Stomach (tissue), 9 donors: ENCODE data around the gene TRIM2. TPM values are rescaled to one million over a fixed set of nuclear protein-coding genes. Genes with fewer than 3 reads are reported as not detected.

ENCODE experiments used
- DNase-seq, 2 donors: peaks; one replicate each; pipeline versions ENCODE4 v3.0.0 to v3.0.0-alpha.2; 2013 to 2019
- H3K27ac ChIP-seq, 5 donors: fragments of 200-600 bp in 4 of 5; sonication (generic) in 4 of 5; one replicate each; pipeline ENCODE4 v1.5.1; 2013 to 2019; ENCODE audit warnings: mild to moderate bottlenecking in 1 of 5, moderate library complexity in 1 of 5
- H3K27me3 ChIP-seq, 3 donors: fragments of 200-600 bp; sonication (generic); one replicate each; pipeline ENCODE4 v1.5.1; 2017 to 2019; ENCODE audit warnings: mixed run types in 1 of 3
- H3K36me3 ChIP-seq, 4 donors: fragments of 200-600 bp; sonication (generic); 1 replicate in 3 of 4; 2 replicates in 1 of 4; pipeline ENCODE4 v1.5.1; 2016 to 2019
- H3K4me1 ChIP-seq, 4 donors: fragments of 200-600 bp; sonication (generic); one replicate each; pipeline ENCODE4 v1.5.1; 2016 to 2019
- H3K4me3 ChIP-seq, 4 donors: fragments of 200-600 bp; sonication (generic) in 3 of 4; one replicate each; pipeline ENCODE4 v1.5.1; 2016 to 2019; ENCODE audit warnings: mild to moderate bottlenecking in 1 of 4
- H3K9me3 ChIP-seq, 4 donors: fragments of 200-600 bp; sonication (generic); one replicate each; pipeline ENCODE4 v1.5.1; 2016 to 2019
- EP300 ChIP-seq: sonication (generic); formaldehyde crosslinking; IDR thresholded peaks from one replicate; pipeline ENCODE4 v1.6.1; 2017; ENCODE audit warnings: antibody characterized with exemption
- POLR2A ChIP-seq, 4 donors: fragments of 450-650 bp; IDR thresholded peaks; one replicate each; pipeline ENCODE4 v1.6.1; 2016; ENCODE audit warnings: antibody characterized with exemption in 4 of 4, control low read depth in 2 of 4, mild to moderate bottlenecking in 1 of 4, moderate library complexity in 1 of 4
- POLR2AphosphoS5 ChIP-seq, 3 donors: sonication (generic); formaldehyde crosslinking; IDR thresholded peaks; one replicate each; pipeline ENCODE4 v1.6.1; 2016; ENCODE audit warnings: antibody characterized with exemption in 3 of 3
- WGBS, 5 donors: extraction: QIAGEN DNeasy Blood & Tissue Kit in 3 of 5; methylation state at CpG; one replicate each; pipeline versions ENCODE4 v1.1.5 to v1.1.7; 2013 to 2018; 5-methylcytosine and 5-hydroxymethylcytosine counted together
- intact Hi-C: fragments of 100-400 bp; cut with DNase I; formaldehyde crosslinking; loops from one replicate; pipeline ENCODE4 v1.15.1; 2023; ENCODE audit warnings: low total_unique reads
- polyA plus RNA-seq, 3 donors: library from polyadenylated mRNA; stranded (reverse); fragments of 200-250 nt; gene quantifications; one replicate each; pipeline ENCODE4 v1.2.3, GENCODE V29; 2013
- total RNA-seq, 5 donors: library from RNA; depleted of rRNA; stranded (reverse); fragments of >200 nt; gene quantifications; one replicate each; pipeline versions ENCODE4 v1.1.0 to v1.2.3, GENCODE V29; 2014 to 2016
- TF ChIP-seq, protein P1 (sequence below), 7 experiments: fragments of 450-650 bp in 4 of 7; fragments of 200-600 bp in 3 of 7; sonication (generic) in 3 of 7; IDR thresholded peaks; one replicate each; pipeline ENCODE4 v1.5.1; 2016 to 2019; ENCODE audit warnings: antibody characterized with exemption in 7 of 7, control low read depth in 2 of 7, mild to moderate bottlenecking in 1 of 7
- donor health status: healthy with polysubstance abuse.
- donor health status: Bipolar disorder and iron deficiency.
- donor health status: healthy.

TRIM2 gene
- total and polyA plus RNA-seq, 8 donors: 11.2 to 327 (median 53.8) TPM

DNA sequence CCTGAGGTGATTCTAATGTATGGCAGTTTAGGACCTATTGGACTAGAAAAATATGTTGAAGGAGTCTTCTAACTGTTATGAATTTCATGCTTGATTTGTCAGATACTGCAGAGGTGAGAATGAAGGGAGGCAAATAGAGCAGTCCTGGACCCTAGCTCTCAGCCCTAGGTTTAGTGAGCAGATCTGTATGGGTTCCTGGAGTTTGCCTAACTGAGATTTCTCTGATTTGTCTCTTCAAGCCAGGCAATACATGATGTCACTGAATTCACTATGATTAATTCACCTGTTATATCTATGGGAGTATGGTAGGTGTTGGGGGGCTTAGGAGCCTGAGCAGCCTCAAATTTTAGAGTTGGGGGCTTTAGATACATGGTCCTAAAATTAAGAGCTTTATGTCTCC is 142.9 kb downstream of the TRIM2 start:
- H3K4me1 ChIP-seq: peaks cover 0 to 19% (median 16%) of the 10 kb centered on the region in 4 donors
- no peaks in the 10 kb centered on the region for H3K36me3 ChIP-seq
- no peak for TF ChIP-seq POLR2AphosphoS5 (IDR thresholded peaks at IDR 0.05)
- no peak for TF ChIP-seq EP300
- TF ChIP-seq, protein P1, sequence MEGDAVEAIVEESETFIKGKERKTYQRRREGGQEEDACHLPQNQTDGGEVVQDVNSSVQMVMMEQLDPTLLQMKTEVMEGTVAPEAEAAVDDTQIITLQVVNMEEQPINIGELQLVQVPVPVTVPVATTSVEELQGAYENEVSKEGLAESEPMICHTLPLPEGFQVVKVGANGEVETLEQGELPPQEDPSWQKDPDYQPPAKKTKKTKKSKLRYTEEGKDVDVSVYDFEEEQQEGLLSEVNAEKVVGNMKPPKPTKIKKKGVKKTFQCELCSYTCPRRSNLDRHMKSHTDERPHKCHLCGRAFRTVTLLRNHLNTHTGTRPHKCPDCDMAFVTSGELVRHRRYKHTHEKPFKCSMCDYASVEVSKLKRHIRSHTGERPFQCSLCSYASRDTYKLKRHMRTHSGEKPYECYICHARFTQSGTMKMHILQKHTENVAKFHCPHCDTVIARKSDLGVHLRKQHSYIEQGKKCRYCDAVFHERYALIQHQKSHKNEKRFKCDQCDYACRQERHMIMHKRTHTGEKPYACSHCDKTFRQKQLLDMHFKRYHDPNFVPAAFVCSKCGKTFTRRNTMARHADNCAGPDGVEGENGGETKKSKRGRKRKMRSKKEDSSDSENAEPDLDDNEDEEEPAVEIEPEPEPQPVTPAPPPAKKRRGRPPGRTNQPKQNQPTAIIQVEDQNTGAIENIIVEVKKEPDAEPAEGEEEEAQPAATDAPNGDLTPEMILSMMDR (IDR thresholded peaks at IDR 0.05): no peak
- TF ChIP-seq POLR2A (IDR thresholded peaks at IDR 0.05): no peak
- H3K4me3 ChIP-seq: no peak overlapping the region
- intact Hi-C loops: no loop called here
- no peaks in the 10 kb centered on the region for H3K9me3 ChIP-seq
- no peak overlapping the region for H3K27ac ChIP-seq
- no peak for DNase-seq
- no peaks in the 10 kb centered on the region for H3K27me3 ChIP-seq

- Histone ChIP-seq H3K4me3 (no peak overlapping the region), H3K27ac (no peak overlapping the region), H3K27me3 (no peaks in the 10 kb centered on the region), H3K36me3 (no peaks in the 10 kb centered on the region), H3K9me3 (no peaks in the 10 kb centered on the region), H3K4me1 (peaks cover 0 to 18% (median 16%) of the 10 kb centered on the region in 4 donors)
- intact Hi-C loops: no loop called here
- DNase-seq: no peak
- 76 to 95% (median 90%) methylated on average over 4 of the region's 4 CpGs for WGBS, 5 donors
- TF ChIP-seq POLR2AphosphoS5 (IDR thresholded peaks at IDR 0.05): no peak
- TF ChIP-seq EP300: no peak
- TF ChIP-seq, protein P1 (IDR thresholded peaks at IDR 0.05): no peak
- no peak for TF ChIP-seq POLR2A (IDR thresholded peaks at IDR 0.05)
Observed at GRCh38 chr4:153348006-153348405, 143.8 kb downstream of the TRIM2 start.

DNA sequence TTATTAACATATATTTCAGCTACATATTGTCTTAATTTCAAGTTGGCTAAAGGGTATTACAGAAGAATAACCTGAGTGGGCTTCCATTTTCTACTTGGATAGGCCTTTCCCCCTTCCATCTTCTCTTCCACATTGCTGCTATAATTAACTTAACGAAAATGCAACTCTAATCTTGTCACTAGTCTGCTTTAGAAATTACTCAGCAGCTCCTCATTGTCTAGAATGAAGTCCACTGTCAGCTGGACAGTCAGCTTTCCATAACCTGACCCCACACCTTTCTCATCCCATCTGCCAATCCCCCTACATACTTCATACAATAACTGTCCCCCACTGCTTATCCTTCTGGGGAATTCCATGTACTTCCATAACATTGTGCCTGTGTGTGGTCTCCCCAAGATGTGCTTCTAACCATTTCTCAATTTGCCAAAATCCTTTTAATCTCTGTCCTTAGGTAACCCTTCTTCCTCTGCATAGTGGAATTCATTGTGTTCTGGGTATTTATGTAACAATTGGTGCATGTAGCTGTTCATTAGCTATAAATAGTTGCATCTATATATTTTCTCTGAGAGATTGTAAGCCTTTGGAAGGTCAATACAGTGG is 145.1 kb downstream of the TRIM2 start:
- intact Hi-C loops: no loop called here
- Histone ChIP-seq H3K4me1 (peaks cover 0 to 14% (median 13%) of the 10 kb centered on the region in 4 donors), H3K9me3 (no peaks in the 10 kb centered on the region), H3K27ac (no peak overlapping the region), H3K4me3 (no peak overlapping the region), H3K27me3 (no peaks in the 10 kb centered on the region), H3K36me3 (no peaks in the 10 kb centered on the region)
- DNase-seq: no peak
- no peak for TF ChIP-seq POLR2AphosphoS5 (IDR thresholded peaks at IDR 0.05)
- no peak for TF ChIP-seq POLR2A (IDR thresholded peaks at IDR 0.05)
- TF ChIP-seq, protein P1 (IDR thresholded peaks at IDR 0.05): no peak
- no peak for TF ChIP-seq EP300
- 72 to 100% (median 88%) methylated on average over 1 of the region's 1 CpG for WGBS, 5 donors

GRCh38 chr4:153362184-153362583 is 157.9 kb downstream of the TRIM2 start:
- H3K36me3 ChIP-seq: no peaks in the 10 kb centered on the region
- no peaks in the 10 kb centered on the region for H3K9me3 ChIP-seq
- TF ChIP-seq POLR2AphosphoS5 (IDR thresholded peaks at IDR 0.05): no peak
- TF ChIP-seq, protein P1 (IDR thresholded peaks at IDR 0.05): no peak
- TF ChIP-seq POLR2A (IDR thresholded peaks at IDR 0.05): no peak
- TF ChIP-seq EP300: no peak
- peak in 1 of 2 donors; percentile 20 for DNase-seq
- H3K27ac ChIP-seq: no peak overlapping the region
- no peaks in the 10 kb centered on the region for H3K27me3 ChIP-seq
- intact Hi-C loops: no loop called here
- H3K4me3 ChIP-seq: no peak overlapping the region
- 49 to 76% (median 67%) methylated on average over 3 of the region's 3 CpGs for WGBS, 5 donors
- H3K4me1 ChIP-seq: no peaks in the 10 kb centered on the region
